Gastrocnemius medialis (tissue), 4 donors: Measurements from ENCODE around the gene PTPRM. TPM values are rescaled to one million over a fixed set of nuclear protein-coding genes. Genes with fewer than 3 reads are reported as not detected.
A peak's percentile ranks its signal among the peaks of the same experiment; 100 is the strongest.

Experiments used
- ATAC-seq, 2 donors: fragments of 150-250 bp; one replicate each; pipeline ENCODE4 v1.9.1; 2016
- DNase-seq, 2 donors: peaks; one replicate each; pipeline ENCODE4 v3.0.0-alpha.2; 2019
- H3K27ac ChIP-seq, 4 donors: fragments of 200-600 bp; sonication (generic); 1 replicate in 1 of 4; 2 replicates in 3 of 4; pipeline ENCODE4 v1.5.1; 2016 to 2018; ENCODE audit warnings: mild to moderate bottlenecking in 2 of 4, moderate library complexity in 1 of 4
- H3K27me3 ChIP-seq, 3 donors: fragments of 200-600 bp; sonication (generic) in 2 of 3; 1 replicate in 1 of 3; 2 replicates in 2 of 3; pipeline versions ENCODE4 v1.5.1 to v1.6.0; 2016 to 2019; ENCODE audit warnings: mild to moderate bottlenecking in 1 of 3, moderate library complexity in 1 of 3
- H3K36me3 ChIP-seq, 2 donors: fragments of 200-600 bp; sonication (generic) in 1 of 2; one replicate each; pipeline ENCODE4 v1.5.1; 2017 to 2018
- H3K4me1 ChIP-seq, 2 donors: fragments of 200-600 bp; sonication (generic) in 1 of 2; one replicate each; pipeline ENCODE4 v1.5.1; 2016 to 2017; ENCODE audit warnings: mild to moderate bottlenecking in 2 of 2
- H3K4me3 ChIP-seq, 4 donors: fragments of 200-600 bp; sonication (generic) in 3 of 4; 1 replicate in 1 of 4; 2 replicates in 3 of 4; pipeline ENCODE4 v1.5.1; 2016 to 2019; ENCODE audit warnings: mild to moderate bottlenecking in 2 of 4
- H3K9me3 ChIP-seq, 3 donors: fragments of 200-600 bp; sonication (generic) in 2 of 3; 1 replicate in 1 of 3; 2 replicates in 2 of 3; pipeline ENCODE4 v1.5.1; 2016 to 2019
- POLR2A ChIP-seq, 2 donors: fragments of 450-650 bp; IDR thresholded peaks; one replicate each; pipeline ENCODE4 v1.6.1; 2017; ENCODE audit warnings: antibody characterized with exemption in 2 of 2, mild to moderate bottlenecking in 2 of 2, moderate library complexity in 2 of 2
- in situ Hi-C, 4 donors: fragments of 200-750 bp; cut with MboI; loops; one replicate each; pipeline versions ENCODE4 v1.15.0 to v1.8.0; 2017; ENCODE audit warnings: low sequenced_read_pairs in 4 of 4
- intact Hi-C: fragments of 100-400 bp; cut with DNase I; formaldehyde crosslinking; loops from one replicate; pipeline ENCODE4 v1.15.1; 2023; ENCODE audit warnings: low total_unique reads
- total RNA-seq, 4 donors: library from RNA; depleted of rRNA; stranded (reverse); fragments of >200 nt; gene quantifications; one replicate each; pipeline versions ENCODE4 v1.1.0 to v1.2.3, GENCODE V29; 2016
- TF ChIP-seq, protein P1 (sequence below), 5 experiments: fragments of 450-650 bp in 3 of 5; fragments of 200-600 bp in 2 of 5; sonication (generic) in 2 of 5; IDR thresholded peaks in 4 of 5; conservative IDR thresholded peaks in 1 of 5; 1 replicate in 4 of 5; 2 replicates in 1 of 5; pipeline ENCODE4 v1.5.1; 2016 to 2019; ENCODE audit warnings: antibody characterized with exemption in 5 of 5, mild to moderate bottlenecking in 3 of 5, moderate library complexity in 3 of 5

PTPRM gene
- total RNA-seq, 4 donors from 2014 or later: 52.6 to 79.3 (median 63.8) TPM

DNA sequence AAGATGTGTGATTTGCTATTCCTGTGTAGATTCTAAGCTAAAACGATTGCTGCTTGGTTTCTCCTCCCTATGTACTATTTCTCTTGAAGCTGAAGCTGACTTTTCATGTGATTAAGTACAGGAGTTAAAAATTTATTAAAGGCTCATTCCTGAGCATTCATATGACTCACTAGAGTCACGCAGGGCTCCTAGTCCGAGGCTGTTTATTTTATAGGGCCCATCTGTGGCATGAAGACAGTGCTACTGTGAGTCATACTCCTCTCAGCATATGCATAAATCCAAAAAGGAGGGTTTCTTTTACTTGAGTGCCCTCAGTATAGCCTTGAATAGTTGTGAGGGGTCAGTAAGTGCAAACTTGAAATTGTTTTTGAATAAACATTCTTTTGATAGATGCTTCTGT is 378.8 kb downstream of the PTPRM start:
- TF ChIP-seq POLR2A (IDR thresholded peaks at IDR 0.05): no peak
- TF ChIP-seq, protein P1, sequence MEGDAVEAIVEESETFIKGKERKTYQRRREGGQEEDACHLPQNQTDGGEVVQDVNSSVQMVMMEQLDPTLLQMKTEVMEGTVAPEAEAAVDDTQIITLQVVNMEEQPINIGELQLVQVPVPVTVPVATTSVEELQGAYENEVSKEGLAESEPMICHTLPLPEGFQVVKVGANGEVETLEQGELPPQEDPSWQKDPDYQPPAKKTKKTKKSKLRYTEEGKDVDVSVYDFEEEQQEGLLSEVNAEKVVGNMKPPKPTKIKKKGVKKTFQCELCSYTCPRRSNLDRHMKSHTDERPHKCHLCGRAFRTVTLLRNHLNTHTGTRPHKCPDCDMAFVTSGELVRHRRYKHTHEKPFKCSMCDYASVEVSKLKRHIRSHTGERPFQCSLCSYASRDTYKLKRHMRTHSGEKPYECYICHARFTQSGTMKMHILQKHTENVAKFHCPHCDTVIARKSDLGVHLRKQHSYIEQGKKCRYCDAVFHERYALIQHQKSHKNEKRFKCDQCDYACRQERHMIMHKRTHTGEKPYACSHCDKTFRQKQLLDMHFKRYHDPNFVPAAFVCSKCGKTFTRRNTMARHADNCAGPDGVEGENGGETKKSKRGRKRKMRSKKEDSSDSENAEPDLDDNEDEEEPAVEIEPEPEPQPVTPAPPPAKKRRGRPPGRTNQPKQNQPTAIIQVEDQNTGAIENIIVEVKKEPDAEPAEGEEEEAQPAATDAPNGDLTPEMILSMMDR (IDR thresholded peaks at IDR 0.05 in 4 of 5, conservative IDR thresholded peaks at IDR 0.05 in 1 of 5): no peak
- no peak overlapping the region for H3K4me3 ChIP-seq
- H3K9me3 ChIP-seq: no peaks in the 10 kb centered on the region
- DNase-seq: no peak
- no peak for ATAC-seq
- H3K4me1 ChIP-seq: peaks cover 9 to 13% of the 10 kb centered on the region in 2 donors
- in situ Hi-C loops (no loop called here), intact Hi-C loops (no loop called here)
- no peaks in the 10 kb centered on the region for H3K27me3 ChIP-seq
- peaks cover 0 to 8% of the 10 kb centered on the region in 2 donors for H3K36me3 ChIP-seq
- H3K27ac ChIP-seq: peak overlapping the region in 1 of 4 donors; percentile 27

DNA sequence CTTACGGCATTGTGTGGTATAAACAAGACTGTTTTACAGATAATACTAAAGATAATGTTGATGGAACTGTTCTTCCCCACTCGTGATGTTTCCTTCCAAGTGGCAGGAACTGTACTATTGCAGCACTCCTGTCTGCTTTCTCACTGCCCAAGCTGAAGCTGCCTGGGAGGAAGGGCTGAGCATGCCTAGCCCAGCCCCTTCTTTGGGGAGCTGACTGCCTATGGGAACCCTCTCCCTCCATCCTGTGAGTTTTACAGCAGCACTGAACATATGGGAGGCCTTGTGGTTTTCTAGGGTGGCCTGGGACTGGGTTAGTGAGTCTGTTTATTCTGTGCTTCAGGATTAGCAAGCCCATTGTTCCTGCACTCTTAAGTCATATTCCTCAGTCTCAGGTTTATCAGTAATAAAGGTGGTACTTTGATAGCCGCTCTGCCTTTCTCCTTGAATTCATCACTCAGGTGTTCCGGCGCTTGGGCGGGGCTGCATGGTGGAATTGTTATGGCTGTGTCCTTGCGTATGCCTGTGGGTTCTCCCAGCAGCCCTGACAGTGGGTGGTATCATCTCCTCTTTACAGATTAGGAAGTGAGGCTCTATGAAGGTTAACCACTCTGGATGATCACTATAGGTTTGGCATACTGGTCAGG is 379.7 kb downstream of the PTPRM start:
- no peak for DNase-seq

DNA sequence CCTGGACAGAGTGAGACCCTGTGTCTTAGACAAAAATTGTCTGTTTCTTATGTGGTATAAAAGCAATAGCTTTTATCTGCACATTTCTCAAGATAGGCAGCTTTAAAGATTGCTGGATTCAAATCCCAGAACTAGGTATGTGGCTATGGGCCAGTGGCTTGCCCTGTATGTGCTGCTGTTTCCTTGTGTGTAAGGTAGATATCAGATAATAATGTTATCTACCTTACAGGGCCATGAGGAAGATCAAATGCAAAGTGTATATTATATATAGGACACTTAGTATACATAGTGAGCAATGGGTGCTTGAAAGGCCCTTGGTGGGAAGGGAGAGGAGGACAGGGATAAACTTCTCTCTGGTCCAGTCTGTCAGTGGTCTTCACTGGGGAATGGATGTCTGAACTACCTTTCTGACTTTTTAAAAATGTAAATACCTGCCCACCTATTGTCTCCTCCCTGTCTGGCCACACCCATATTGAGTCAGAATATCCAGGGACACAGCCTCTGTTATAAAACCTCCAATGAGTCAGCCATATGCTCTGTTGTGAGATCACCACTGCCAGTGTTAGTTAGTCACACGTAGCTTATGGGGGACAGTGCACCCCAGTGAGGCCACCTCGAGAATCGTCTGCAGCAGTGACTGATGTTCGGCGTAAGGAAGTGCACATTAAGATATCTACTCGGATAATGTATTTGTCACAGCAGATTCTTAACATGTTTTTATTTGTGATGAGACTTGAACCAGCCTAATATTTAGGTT is 383.4 kb downstream of the PTPRM start:
- Histone ChIP-seq H3K4me1 (peaks cover 9 to 17% of the 10 kb centered on the region in 2 donors), H3K4me3 (no peak overlapping the region), H3K36me3 (peaks cover 0 to 8% of the 10 kb centered on the region in 2 donors), H3K27ac (no peak overlapping the region), H3K27me3 (no peaks in the 10 kb centered on the region), H3K9me3 (no peaks in the 10 kb centered on the region)
- in situ Hi-C loops (no loop called here), intact Hi-C loops (no loop called here)
- TF ChIP-seq, protein P1 (IDR thresholded peaks at IDR 0.05 in 4 of 5, conservative IDR thresholded peaks at IDR 0.05 in 1 of 5): no peak
- TF ChIP-seq POLR2A (IDR thresholded peaks at IDR 0.05): no peak
- ATAC-seq: no peak
- DNase-seq: no peak

More for the DNA sequence above, 379.7 kb downstream of the PTPRM start:
- Histone ChIP-seq H3K9me3 (no peaks in the 10 kb centered on the region), H3K4me1 (peaks cover 2 to 4% of the 10 kb centered on the region in 2 donors), H3K27me3 (no peaks in the 10 kb centered on the region), H3K4me3 (no peak overlapping the region), H3K27ac (peak overlapping the region in 1 of 4 donors; percentile 18), H3K36me3 (peaks cover 0 to 8% of the 10 kb centered on the region in 2 donors)
- in situ Hi-C loops (no loop called here), intact Hi-C loops (no loop called here)
- TF ChIP-seq, protein P1 (IDR thresholded peaks at IDR 0.05 in 4 of 5, conservative IDR thresholded peaks at IDR 0.05 in 1 of 5): no peak
- TF ChIP-seq POLR2A (IDR thresholded peaks at IDR 0.05): no peak
- ATAC-seq: no peak

DNA sequence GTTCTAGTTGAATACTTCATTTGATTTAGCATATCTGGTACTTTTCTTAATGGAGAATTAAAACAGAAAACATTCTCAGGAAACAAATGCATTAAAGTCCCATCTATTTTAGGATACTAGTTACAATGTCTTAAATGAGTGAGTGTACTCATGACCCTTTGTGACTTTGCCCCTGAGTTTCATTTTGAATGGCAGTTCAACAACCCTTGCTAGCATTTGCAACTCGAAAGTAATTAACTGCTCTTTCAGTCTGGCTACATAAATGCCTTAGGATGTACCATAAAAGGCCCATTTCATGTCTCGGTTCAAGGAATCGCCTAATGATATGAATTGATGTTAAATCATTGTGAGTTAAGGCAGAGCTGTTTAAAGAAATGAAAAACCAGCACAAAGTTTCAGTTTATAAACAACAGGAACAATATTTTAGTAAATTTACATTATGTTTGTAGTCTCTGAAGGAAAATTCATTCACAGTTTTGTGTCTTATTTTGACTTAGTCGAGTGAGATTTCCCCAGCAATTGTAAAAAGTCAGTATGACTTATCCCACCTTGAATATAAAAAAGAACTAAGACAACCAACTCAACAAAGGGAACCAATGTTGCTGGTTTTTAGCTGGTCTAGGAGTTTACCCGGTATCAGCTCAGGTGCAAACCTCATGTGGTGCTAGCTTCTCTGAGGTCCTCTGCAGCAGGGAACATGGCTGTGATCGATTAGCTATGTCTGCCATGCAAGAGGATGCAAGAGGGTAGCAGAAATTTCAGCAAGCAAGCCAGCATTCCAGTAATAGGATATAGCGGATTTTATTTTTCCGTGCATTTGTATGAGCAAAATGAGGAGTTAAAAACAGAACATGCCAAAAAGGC is 386.2 kb downstream of the PTPRM start:
- DNase-seq (no peak), ATAC-seq (no peak)
- in situ Hi-C loops: no loop called here
- Histone ChIP-seq H3K4me3 (no peak overlapping the region), H3K4me1 (peaks cover 23 to 27% of the 10 kb centered on the region in 2 donors), H3K9me3 (no peaks in the 10 kb centered on the region), H3K27me3 (no peaks in the 10 kb centered on the region), H3K36me3 (peaks cover 0 to 8% of the 10 kb centered on the region in 2 donors), H3K27ac (no peak overlapping the region)
- TF ChIP-seq POLR2A (IDR thresholded peaks at IDR 0.05): no peak
- TF ChIP-seq, protein P1 (IDR thresholded peaks at IDR 0.05 in 4 of 5, conservative IDR thresholded peaks at IDR 0.05 in 1 of 5): no peak
- intact Hi-C loops: no loop called here
